GM19351 (cell line): ENCODE data around the gene RAB20.

Source experiments
- ATAC-seq: cut with Tn5 transposase; IDR thresholded peaks from one replicate; pipeline ENCODE4 v1.9.1; 2021; ENCODE audit warnings: mild to moderate bottlenecking, moderate library complexity; ENCODE audit not compliant: unreplicated experiment

Gene RAB20

DNA sequence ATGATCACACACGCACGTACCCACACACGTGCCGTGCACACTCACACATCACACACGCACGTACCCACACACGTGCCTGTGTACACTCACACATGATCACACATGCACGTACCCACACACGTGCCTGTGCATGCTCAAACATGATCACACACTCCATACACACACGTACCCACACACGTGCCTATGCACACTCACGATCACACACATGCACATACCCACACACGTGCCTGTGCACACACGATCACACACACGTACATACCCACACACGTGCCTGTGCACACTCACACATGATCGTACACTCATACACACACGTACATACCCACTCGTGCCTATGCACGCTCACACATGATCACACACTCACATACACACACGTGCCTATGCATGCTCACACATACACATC is 86.8 kb downstream of the RAB20 start:
- no peak for ATAC-seq
